ENCODE results near the gene ZMPSTE24.

DNA sequence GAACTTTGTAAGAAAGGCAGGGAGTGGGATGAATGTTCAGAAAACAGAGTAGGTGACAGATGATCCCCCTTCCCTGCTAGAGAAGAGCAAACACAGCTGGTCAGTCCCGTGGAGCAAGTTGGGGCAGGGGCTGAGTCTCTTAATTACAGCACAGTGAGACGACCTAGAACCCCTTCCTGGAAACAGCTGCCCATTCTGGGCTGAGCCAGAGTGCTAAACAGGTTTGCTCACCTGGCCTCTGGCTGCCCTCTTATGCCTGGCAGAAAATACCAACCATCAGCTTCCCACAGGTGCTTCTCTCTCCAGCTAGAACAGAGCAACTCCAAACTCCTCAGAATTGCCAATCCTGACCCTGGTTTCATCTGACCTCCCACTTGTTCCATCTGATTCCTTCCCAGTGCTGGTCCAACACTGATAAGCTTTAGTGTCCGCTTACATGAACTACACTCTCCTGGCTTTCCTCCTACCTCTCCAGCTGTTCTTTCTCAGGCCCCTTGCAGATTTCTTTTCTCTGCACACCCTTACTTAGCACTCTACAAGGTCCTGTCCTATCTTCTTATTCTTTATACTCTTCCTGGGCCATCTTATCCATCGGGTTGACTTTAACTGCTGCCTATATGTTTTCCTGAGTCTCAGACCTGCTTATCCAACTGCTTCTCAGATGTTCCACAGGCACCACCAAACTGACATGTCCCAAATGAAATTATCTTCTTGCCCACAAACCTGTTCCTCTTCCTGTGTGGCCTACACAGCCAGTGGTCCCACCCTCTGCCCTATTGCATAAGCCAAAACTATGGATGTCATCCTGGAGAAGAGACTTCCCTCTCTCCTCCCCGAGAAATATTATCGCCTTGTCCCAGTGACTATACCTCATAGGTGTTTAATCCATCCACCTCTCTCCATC, 81.6 kb downstream of the ZMPSTE24 start:
- TF ChIP-seq JUNB (IDR thresholded peaks at IDR 0.05): no peak
- no peak for TF ChIP-seq STAT1 (conservative IDR thresholded peaks at IDR 0.05)
- TF ChIP-seq ZNF274 (IDR thresholded peaks at IDR 0.05; ENCODE audit: insufficient read depth, insufficient read length): no peak
- no peak for TF ChIP-seq POLR2A (IDR thresholded peaks at IDR 0.05; ENCODE audit: low read depth, low read length)
